Inflammatory macrophage (primary cell): ENCODE data around the gene STK35.
A peak's percentile ranks its signal among the peaks of the same experiment; 100 is the strongest.
"Not testable (repeated sequence)": the region's sequence is repeated elsewhere in the genome, so short reads cannot be mapped to it uniquely, and the experiment has no call there.

ENCODE experiments used
- DNase-seq, 2 donors: peaks; one replicate each; pipeline ENCODE4 v3.0.0-alpha.2; 2020 to 2022

STK35 gene

DNA sequence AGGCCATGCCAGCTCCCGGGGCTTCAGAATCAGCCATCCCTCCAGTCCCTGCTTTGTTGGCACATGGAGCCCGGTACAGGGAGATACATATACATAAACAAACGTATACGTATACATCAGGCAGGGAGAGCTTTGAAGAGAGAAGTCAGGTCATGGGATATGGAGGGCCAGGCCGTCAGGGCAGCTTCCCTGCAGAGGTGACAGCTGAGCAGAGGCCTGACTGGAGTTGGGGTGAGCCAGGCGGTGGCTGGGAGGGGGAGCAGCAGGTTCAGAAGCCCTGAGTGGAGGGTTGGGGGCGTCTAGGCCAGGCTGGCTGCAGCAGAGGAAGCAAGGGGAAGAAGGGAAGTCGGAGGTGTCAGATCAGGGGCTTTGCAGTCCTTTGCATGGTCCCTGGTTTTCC is 61.7 kb downstream of the STK35 start:
- no peak for DNase-seq

DNA sequence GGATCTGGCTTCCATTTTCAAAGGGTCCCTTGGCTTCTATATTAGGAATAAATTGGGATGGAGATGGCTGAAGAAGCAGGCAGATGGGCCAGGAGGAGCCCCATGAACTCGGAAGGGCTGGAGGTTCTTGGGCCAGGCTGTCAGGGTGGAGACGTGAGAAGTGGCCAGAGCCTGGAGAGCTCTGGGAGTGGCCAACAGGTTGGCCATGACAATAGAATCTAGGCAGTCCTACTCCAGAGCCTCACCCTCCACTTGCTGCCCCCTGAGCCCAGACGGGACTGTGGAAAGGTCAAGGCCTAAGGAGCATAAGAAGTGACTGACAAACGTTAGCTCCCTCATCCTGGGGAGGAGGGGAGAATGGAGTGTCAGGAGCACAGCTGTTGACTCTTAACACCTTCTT is 62.1 kb downstream of the STK35 start:
- DNase-seq, result no peak

DNA sequence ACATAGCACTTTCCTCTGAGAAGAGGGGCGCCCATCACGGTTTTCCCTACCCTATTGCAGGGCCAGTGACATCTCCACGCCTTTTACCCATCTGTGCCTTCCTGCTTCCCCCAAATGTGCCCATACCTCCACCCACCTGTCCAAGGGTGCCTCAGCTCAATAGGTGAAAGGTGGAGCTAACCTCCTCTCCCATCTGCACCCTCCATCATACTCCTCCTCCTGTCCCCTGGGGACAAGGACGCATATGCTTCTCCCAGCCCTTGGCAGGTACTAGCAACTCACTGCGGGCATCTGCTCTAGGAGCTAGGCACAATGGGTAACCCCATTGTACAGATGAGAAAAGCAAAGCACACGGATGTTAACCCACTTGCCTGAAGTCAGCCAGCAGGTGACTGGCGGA is 62.8 kb downstream of the STK35 start:
- DNase-seq, result no peak

DNA sequence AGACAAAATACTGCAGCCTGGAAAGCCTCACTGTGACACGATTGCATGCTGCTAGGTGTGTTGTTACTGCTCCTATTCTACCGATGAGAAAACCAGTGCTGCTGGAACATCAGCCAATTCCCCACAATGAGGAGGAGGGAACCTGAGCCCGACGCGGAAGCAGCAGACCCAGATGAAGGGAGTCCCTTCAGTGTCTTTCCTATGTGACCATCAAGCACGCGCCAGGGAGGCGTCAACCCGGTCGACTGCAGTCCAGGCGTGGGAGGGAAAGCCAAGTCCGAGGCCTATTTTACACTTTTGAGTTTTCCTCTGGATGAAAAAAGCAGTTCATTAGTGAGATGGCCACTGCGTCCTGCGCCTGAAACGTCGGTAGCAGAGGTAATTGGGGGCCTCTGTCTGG is 63.3 kb downstream of the STK35 start:
- no peak for DNase-seq

DNA sequence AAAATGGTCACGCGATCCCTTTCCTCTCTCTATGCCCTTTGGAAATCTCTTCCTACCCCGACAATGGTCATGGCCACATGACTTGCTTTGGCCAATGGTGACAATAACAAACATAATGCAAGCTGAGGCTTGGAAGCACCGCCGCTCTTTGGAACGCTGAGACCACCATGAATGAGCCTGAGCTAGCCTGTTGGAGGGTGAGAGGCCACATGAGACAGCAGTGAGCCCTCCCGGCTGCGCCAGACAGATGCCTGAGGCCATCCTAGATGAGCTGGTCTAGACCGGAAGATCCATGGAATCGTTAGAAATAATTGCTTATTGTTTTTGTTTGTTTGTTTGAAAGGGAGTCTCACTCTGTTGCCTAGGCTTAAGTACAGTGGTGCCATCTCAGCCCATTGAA is 64.2 kb downstream of the STK35 start:
- DNase-seq, result no peak

DNA sequence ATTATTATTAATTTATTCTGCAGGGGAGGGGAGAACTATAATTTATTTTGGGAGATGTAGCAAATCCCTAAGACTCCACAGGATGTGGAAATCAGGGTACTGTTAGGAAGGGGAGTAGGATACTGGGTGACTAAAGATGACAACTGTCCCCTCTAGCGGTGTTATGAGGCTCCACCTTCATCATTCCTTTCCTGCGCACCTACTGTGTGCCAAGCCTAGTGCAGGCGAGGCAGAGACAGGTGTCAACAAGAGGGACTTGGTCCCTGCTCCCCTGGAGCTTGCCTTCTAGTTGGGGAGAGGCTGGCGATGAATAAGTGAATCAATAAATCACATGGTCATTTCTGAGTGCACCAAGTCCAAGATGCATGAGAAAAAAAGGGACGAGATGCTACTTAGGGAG is 65.5 kb downstream of the STK35 start:
- no peak for DNase-seq

DNA sequence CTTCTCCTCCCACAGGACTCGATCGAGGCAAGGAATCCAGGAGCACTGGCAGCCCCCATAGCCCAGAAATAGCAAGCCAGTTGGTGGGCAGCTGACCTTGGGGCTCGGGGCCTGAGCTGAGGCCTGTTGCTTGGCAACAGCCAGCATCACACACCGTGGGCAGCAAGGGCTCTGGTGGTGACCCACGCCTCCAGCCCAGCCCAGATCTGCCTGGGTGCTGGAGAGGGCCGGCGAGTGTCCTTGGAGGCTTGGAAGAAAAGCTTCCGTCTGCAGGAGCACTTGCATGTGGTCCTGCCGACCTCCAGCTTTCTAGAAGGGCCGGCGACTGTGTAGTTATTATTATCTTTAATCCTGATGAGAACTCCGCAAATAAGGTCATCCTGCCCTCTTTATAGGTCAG is 67.3 kb downstream of the STK35 start:
- DNase-seq, result no peak

DNA sequence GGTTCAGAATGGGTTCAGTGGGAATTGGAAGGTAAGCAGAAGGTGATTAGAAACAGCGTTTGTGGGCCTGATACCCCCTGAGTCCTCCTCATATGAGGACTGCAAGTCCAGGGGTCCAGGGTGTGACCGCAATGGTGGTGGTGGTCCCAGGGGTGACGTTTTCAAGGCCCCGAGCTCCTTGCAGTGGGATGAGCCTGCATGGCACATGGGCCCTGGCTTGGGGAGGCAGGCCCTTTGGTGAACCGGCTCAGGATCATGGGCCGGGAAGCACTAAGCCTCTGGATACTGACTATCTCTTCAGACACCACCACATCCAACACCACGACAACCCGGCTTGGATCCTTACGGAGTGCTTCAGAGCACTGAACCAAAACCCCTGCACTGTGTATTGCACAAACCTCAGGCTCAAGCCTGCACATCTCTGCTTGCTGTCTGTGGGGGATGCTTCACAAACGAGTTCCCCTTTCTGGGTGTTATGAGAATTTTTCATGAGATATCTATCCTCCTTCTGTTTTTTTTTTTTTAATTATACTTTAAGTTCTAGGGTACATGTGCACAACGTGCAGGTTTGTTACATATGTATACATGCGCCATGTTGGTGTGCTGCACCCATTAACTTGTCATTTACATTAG is 67.9 kb downstream of the STK35 start:
- DNase-seq, result no peak

DNA sequence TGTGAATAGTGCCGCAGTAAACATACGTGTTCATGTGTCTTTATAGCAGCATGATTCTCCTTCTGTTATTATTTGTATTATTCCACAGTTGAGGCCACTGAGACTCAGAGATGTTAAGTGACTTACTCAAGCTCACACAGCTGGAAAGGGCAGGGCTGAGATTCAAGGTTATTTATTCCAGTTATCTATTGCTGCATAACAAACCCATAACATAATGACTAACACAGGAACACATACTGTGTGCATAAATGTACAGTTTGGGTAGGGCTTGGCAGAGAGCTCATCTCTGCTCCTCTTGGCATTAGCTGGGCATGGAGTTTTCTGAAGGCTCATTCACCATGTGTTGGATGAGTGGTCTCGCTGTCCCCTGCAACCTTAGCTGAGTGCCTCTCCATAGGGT is 68.8 kb downstream of the STK35 start:
- DNase-seq, result no peak

DNA sequence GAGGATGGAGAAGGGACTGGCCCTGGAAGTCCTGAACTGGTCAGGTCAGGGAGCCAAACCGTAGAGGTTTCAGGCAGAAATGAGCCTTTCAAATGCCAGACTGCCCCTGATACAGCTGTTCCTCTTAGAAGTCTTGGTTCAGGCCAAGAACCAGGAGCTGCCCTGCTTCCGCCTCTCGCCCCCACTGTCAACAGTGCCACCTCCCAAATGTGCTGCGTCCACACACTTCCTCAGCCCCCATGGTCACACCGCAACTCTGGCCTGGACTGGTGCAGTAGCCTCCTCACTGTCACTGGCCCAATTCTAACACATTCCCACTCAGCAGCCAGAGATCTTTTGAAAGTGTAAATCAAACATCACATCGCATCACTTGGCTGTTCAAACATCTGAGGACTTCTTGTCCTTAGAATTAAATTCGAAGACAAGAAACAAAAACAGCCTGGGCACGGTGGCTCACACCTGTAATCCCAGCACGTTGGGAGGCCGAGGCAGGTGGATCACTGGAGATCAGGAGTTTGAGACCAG is 69.7 kb downstream of the STK35 start:
- DNase-seq, result peak; percentile 13 to 14

DNA sequence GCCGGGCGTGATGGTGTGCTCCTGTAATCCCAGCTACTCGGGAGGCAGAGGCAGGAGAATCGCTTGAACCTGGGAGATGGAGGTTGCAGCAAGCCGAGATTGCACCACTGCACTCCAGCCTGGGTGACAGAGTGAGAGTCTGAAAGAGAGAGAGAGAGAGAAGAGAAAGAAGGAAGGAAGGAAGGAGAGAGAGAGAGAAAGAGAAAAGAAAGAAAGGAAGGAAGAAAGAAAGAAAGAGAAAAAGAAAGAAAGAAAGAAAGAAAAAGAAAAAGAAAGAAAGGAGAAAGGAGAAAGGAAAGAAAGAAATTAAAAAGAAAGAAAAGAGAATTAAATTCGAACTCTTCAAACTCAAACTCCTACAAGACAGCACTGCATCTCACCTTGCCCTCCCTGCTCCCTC is 70.2 kb downstream of the STK35 start:
- DNase-seq, result not testable (repeated sequence)

DNA sequence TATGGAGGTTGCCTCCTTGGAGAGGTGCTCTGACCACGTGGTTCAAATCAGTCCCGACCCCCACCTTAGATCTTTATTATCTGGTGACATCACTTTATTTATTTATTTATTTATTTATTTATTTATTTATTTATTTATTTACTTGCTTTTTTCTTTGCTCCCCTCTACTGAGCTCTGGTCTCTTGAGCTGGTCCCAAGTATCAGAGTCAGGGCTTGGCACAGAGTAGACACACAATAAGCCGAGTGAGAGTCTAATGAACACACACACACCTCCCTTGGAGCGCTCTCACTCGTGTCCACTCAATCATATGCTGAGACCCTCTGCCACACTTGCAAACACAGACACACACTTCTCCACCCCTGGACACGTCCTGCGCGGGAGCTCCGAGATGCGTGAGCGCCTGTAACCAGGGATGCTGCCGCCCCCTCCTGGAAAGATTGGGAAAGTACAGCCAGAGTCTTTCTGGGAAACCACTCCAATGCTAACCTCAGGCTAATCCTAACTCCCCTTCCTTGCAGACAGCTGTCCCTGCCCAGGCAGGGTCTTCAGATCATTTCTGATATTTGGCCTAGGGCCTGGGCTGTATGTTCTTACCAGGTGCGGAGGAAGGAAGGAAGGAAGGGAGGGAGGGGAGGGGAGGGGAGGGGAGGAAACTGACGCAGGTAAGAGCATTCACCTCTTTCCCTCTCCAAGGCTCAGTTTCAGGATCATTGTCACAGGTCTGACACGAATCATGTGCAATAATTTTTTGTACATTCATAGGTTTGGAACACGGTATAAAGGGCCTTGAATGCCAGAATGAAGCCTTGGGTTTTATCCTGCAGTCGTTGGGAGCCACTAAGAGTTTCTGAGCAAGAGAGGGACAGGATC is 70.9 kb downstream of the STK35 start:
- peak; percentile 72 to 76 for DNase-seq

DNA sequence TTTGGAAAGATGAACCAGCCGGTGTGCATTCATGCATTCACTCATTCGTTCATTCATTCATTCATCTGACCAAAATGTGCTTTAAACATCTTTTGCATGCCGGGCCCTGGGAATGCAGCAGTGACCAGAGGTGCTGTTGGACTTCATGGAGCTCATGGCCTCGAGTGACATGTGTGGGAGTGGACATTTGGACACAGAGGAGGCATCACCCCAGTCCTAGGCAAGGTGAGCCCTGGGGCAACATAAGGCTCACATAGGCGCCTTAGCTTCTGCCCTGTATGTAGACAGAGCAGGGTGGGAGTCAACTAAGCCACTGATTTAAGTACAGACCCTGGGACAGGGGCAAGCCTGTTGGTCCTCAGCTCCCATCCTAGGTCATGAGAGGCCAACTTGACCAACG is 71.6 kb downstream of the STK35 start:
- no peak for DNase-seq

DNA sequence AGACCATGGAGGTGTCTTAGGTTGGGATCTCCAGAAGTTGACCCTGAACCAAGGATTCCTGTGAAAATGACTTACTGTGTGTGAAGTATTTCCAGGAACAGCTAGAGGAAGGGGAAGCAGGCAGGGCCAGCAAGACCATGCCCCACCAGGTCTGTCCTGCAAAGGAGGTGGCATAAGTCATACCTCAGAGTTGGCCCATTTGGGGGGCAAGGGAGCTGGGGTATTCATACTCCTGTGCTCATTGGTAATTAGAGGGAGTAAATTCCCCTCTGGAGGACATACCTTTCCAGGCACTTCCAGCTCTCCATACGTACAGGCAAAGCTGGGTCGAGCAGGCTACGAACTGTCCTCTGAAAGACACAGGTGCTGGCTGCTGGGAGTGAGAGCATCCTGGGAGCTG is 72.4 kb downstream of the STK35 start:
- DNase-seq, result no peak

DNA sequence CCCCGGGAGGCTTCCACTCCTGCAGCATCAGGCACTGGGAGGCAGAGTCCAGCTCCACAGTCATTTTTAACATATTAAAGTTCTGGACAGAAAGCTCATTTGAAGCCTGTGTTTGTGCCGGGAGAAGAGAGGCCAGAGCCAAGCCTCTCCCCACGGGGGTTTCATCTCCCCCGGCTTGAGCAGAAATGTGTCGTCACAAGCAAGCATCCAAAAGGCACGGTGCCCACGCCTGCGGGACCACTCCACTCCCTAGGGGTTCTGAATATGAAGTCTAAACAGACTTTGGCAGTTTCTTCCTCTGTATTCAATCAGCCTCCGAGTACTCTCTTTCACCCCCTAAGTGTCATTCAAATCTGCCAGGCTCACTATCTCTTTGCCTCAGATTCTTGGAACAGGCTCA is 75.3 kb downstream of the STK35 start:
- no peak for DNase-seq

DNA sequence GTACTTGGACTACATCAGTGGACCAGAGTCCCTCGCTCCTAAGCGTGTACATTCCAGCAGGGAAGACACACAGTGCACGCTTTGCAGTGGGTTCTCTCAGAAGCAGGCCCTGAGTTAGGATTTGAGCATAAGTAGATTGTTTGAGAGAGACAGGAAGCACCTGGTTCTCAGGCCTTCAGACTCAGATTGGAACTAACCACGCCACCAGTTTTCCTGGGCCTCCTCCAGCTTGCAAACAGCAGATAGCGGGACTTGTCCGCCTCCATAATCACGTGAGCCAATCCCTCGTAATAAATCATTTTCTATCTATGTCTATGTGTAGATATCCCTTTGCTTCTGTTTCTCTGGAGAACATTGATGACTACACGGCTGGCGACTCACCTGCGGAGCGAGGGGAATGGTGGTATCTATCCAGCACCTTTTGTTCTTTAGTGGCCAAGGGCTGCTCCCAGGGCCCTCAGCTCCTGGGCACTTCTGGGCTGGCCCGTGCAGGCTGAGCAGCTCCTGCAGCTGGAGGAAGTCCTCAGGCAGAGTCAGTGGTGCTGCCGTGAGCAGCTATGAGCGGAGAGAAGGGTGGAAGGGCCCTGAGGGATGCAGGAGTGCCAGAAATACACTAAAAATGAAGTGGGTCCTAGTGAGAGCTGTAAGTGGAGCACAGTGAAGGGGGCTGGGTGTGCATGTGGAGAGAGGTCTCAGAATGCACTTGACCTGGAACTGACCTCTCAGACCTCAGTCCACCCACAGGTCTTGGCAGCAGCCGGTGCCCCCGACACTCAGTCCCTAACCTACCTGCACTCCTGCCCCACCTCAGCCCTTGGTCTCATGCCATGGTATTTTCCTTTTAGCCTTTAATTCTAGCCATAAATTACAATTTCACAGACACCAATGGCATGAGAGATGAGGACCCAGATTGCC is 76.9 kb downstream of the STK35 start:
- no peak for DNase-seq

DNA sequence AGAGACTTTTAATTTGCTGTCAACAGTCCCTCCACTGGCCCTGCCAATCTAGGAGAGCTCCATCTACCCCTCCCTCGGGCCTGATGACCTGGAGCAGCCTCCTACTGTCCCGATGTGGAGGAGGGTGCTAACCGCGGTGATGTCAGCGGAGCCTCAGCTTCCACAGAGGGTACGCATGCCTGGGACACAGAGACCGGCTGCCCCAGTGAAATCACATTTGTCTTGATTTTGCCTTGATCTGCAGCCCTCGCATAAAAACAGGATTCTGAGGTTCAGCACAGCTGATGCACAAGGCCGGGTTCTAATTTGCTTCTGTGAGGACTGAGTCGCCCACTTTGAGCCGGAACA is 77.6 kb downstream of the STK35 start:
- no peak for DNase-seq

DNA sequence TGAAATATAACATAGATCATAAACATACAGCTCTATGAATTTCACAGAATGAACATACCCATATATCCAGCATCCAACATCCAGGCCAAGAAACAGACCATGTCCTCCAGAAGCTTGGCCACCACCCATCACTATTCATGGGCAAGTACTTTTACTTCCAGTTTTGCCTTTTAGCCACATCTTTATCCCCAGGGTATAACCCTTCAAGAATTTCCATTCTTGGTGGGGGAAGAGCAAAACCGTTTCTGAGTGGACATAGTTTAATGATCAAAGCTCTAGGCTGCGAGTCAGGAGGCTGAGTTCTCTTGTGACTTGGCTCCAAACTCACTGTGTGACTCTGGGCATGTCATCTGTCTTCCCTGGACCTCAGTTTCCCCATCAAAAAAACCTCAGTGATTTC is 78.3 kb downstream of the STK35 start:
- no peak for DNase-seq

DNA sequence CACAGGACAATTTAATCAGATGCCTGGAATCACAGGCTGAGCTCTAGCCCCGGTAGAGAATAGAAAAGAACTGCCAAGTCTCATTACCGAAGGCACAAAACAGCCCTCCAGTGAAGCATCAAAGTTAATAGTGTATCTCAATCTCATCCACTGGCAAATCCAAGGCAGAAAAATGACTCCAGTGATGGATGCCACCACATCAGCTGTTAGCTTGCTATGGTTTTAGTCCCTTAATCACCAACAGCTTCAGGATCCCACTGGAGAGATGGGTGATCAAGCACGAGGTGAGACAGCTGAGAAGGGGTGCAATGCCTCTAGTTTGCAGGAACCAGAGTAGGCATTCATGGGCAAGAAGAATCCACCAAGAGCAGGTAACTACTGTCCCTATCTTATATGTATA is 81.8 kb downstream of the STK35 start:
- no peak for DNase-seq

DNA sequence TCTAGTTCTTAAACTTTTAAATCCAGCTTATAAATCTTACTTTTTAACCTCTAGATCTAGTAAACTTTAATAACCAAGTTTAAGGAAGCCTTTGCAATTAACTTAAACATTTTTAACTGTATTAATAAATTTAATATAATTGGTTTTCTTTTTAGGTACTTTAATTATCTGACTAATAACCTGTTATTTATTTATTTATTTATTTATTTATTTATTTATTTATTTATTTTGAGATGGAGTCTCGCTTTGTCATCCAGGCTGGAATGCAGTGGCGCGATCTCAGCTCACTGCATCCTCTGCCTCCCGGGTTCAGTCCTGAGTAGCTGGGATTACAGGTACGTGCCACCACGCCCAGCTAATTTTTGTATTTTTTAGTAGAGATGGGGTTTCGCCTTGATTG is 83.3 kb downstream of the STK35 start:
- DNase-seq, result not testable (repeated sequence)

DNA sequence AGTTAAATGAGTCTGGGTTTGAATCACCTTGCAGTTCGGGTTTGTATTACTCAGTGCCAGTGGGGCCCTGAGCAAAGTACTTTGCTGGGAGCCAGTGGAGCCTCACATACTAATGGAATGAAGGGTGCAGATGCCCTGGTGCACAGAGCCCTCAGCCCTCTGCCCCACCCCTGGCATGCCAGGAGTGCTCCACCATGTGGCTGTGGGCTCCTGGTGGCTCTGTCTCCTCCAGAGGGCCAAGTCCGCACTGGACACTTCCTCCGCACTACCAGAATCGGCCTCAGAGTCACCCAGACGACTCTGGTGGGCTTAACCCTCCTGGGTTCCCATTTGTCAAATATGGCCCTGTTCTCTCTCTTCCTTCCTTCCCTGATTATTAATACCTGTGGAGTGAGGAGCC is 94.0 kb downstream of the STK35 start:
- no peak for DNase-seq

DNA sequence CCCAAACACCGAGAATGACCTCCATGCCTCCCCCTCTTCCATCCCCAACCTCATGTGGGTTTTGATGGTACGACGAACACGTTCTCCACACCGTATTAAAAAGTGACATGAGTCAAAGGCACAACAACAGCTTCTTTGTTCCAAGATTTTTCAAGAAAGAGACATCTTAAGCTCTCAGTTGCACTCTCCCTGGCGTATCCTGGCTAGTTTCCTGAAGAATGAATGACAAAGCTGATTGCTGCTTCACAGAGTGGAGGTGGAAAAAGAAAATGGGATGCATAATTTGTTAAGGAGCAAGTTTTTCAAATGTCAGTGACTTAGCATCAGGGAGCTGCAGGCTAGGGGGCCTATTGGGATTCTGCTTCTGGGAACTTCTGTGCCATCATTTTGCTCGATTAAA is 95.5 kb downstream of the STK35 start:
- DNase-seq, result no peak
